ENCODE measurements around the gene RMI2.

The RMI2 gene

GRCh38 chr16:11329071-11329491, 16.2 kb upstream of the RMI2 start:
- no peak for DNase-seq

- no peak for DNase-seq
Observed at GRCh38 chr16:11329891-11330290, 15.4 kb upstream of the RMI2 start.

GRCh38 chr16:11330526-11331237, 14.6 kb upstream of the RMI2 start:
- no peak for DNase-seq

GRCh38 chr16:11331967-11332366, 13.3 kb upstream of the RMI2 start:
- no peak for DNase-seq

- DNase-seq: no peak
Observed at GRCh38 chr16:11333010-11333409, 12.2 kb upstream of the RMI2 start.

GRCh38 chr16:11333702-11334101, 11.6 kb upstream of the RMI2 start:
- no peak for DNase-seq

GRCh38 chr16:11334831-11335404, 10.3 kb upstream of the RMI2 start:
- no peak for DNase-seq

GRCh38 chr16:11339075-11339474, 6.2 kb upstream of the RMI2 start:
- DNase-seq: no peak

GRCh38 chr16:11340710-11341109, 4.5 kb upstream of the RMI2 start:
- no peak for DNase-seq

GRCh38 chr16:11341371-11341770, 3.9 kb upstream of the RMI2 start:
- DNase-seq: no peak

- no peak for DNase-seq
Observed at GRCh38 chr16:11342021-11342855, 3.0 kb upstream of the RMI2 start.

- no peak for DNase-seq
Observed at GRCh38 chr16:11346700-11347319, 1.6 kb downstream of the RMI2 start.

GRCh38 chr16:11347831-11348230, 2.6 kb downstream of the RMI2 start:
- no peak for DNase-seq

GRCh38 chr16:11348737-11349598, 3.7 kb downstream of the RMI2 start:
- no peak for DNase-seq

- no peak for DNase-seq
Observed at GRCh38 chr16:11349599-11350276, 4.5 kb downstream of the RMI2 start.

- no peak for DNase-seq
Observed at GRCh38 chr16:11350519-11350918, 5.3 kb downstream of the RMI2 start.

- no peak for DNase-seq
Observed at GRCh38 chr16:11350921-11351335, 5.7 kb downstream of the RMI2 start.

GRCh38 chr16:11353158-11353557, 7.9 kb downstream of the RMI2 start:
- DNase-seq: no peak

GRCh38 chr16:11354407-11354732, 9.1 kb downstream of the RMI2 start:
- no peak for DNase-seq

- DNase-seq: peak; percentile 69 to 79
Observed at GRCh38 chr16:11354733-11355574, 9.7 kb downstream of the RMI2 start.

- DNase-seq: no peak
Observed at GRCh38 chr16:11355862-11356261, 10.6 kb downstream of the RMI2 start.

All from activated CD4-positive, alpha-beta T cell treated with anti-CD3 and anti-CD28 coated beads for 4 hours (primary cell).